NCI-H146 treated with DMSO at 0.1 percent for 48 hours (cell line): ENCODE data around the gene SBNO2.
"Not testable (repeated sequence)": the region's sequence is repeated elsewhere in the genome, so short reads cannot be mapped to it uniquely, and the experiment has no call there.

Source experiments
- DNase-seq: peaks from one replicate; lab custom pipeline; 2025; ENCODE audit not compliant: unreplicated experiment; lab: John Stamatoyannopoulos, UW

Gene SBNO2

DNA sequence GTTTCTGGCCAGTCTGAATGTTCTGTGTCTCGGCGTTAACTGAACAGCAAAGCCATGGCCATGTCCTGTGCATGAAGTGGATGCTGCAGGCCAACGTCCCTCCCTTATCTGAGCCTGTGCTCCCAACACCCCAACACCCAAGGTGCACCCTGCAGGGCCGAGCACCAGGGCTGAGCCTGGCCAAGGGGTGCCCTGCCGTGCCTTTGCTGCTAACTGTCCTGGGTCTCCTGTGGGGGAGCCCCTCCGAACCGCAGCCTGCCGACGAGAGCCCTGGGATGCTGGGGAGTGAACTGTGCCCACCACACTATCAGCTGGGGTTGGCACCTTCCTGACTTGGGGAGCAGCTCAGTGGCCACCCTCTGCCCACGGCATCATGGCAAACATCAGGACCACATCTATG is 52.7 kb downstream of the SBNO2 start:
- DNase-seq: no peak

DNA sequence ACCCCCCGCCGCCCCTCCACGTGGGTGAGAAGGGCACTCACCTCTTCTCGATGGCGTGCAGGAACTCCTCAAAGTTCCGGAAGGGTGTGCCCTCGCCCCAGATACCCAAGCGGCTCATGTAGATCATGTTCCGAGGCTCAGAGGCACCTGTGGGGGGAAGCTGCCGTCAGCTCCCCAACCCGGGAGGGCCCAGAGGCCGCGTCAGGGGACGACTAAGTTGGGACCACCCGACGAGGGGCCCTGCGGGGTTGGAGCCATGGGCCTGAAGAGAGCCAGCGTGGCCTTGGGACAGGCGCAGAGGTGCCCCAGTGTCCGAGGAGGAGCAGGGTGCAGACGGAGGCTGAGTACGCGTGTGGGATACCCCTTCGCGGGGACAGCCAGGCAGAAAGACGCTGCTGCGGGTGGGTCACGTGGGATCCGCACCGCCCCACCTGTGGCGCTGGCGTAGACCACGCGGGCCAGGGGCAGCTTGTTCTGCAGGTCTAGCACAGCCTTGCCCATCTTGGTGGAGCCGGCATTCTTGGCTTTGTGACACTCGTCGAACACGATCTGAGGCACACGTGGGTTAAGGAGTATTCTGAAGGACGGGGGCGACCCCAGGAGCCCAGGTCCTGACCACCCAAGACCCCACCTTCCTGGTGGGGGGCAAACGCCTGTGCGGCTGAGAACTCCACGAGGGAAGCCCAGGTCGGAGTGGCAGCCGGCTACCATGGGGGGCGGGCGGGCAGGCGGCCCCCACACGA is 54.4 kb downstream of the SBNO2 start:
- no peak for DNase-seq

DNA sequence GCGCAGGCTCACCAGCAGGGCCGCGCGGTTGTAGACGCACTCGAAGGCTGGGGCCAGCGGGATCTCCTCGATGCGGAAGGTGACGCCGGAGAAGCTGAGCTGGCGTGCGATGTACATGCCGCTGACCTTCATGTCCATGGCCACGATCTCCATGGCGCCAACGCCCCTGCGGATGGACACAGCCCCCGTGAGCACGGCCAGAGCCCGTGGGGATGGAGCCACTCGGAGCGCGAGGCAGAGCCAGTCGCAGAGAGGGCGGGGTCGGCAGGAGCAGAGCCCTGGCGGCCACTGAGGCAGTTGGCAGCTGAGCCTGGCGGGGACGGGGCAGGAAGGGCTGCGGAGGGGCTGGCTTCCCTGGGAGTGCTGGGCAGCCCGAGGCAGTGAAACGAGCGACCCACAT is 55.1 kb downstream of the SBNO2 start:
- no peak for DNase-seq

DNA sequence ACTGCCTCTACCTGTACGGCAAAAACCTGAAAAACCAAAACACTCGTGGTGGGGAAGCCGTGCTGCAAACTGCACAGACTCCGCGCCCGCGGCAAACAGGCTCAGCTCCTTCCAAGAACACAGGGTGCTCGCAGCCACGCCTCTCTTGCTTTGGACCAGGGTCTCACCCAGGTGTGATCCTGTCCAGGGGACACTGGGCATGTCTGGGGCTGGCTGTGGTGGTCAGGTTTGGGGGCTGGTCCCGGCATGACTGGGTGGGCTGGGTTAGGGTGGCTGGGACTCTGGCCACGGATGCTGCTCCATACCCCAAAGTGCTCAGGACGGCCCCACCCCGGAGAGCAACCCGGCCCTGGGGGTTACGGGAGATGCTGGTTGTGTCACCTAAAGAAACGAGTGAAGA is 56.4 kb downstream of the SBNO2 start:
- no peak for DNase-seq

DNA sequence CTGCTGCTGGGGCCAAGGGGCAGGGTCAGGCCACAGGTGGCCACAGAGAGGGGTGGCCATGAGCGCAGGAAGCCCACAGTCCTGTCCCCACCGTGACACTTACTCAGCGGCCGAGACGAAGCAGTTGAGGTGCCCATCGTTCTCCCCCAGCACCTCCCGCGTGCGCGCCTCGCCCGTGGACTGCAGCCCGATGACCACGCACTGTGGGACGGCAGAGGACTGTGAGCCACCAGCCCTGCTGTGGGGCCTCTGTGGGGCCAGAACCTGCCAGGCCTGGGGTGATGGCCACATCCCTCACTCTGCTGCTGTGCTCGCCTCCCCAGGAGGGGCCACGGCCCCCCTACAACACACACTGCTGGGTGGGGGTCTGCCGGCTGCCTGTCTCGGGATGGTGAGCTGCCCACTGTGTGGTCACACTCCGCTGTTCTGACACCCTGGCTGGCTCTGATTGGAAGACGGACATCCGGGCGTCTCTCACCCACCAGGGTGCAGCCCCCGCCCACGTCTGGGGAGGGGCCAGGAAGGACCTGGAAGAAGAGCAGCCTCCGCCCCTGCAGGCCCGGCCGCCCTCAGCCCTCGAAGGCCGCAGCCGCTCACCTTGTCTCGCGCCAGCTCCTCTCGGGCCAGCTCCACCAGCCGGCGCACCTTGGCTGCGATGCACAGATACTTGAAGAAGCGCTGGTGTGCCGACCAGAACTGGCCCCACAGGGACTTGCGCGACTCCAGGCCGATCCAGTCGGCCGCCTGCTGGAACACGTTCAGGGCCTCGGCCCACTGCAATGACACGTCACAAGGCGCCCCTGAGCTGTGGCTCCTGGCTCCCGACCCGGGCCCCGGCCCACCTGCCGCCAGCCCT is 57.1 kb downstream of the SBNO2 start:
- DNase-seq: no peak

DNA sequence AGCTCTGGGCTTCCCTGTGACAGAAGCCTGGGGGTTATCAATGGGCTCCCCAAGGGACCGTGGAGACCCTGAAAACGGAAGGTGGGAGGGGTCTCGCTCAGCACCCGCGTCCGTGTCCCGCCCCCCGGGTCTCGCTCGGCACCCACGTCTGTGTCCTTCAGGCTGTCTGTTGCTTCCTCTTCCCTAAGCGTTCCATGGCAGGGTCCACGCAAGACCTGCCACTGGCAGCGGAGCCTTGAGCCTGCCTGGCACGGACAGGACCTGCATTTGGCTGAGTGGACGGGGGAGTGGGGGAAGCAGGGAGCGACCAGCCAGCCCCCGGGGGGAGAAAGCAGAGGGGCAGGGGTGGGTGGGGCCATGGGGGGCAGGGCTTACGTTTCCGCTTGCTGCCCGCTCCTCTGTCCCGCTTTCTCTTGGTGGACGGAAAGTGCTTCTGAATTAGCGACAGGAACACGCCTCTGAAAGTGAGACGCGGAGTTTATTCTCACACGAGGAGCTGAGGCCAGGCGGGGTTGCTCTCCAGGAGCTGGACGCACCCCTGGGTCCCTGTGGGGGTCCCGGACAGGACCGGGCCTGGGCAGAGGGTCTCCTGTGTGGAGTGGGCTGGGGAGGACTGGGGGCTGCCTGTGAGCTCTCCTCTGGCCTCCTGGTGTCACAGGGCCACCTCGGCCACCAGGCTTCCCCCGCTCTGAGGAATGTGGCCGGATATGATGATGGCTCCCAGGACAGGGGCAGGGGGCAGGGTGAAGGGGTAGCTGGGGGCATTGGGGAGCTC is 58.2 kb downstream of the SBNO2 start:
- DNase-seq: no peak

DNA sequence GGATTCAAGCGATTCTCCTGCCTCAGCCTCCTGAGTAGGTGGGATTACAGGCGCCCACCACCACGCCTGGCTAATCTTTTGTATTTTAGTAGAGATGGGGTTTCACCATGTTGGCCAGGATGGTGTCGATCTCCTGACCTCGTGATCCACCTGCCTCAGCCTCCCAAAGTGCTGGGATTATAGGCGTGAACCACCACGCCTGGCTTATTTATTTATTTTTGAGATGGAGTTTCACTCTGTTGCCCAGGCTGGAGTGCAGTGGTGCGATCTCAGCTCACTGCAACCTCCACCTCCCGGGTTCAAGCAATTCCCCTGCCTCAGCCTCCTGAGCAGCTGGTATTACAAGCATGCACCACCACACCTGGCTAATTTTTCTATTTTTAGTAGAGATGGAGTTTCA is 59.3 kb downstream of the SBNO2 start:
- not testable (repeated sequence) for DNase-seq

DNA sequence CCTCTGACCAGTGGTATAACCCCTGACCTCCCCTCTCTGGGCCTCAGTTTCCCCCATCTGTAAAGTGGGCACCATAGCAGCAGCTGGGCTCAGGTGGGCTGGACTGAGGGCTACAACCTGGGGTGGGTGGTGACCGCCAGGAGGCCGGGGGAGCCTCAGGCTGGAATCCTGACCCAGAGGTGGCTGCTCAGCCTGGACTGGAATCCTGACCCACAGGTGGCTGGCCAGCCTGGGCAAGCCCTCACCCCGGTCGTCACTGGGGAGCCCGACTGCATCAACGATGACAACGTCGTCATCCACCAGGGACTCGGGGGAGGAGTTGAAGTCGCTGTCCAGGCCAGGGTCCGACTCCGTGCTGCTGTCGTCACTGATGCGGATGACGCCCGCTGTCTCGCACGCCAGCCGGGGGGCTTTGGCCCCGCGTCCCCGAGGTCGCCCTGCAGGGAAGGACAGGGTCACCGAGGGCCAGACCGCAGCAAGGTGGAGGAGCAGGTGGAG is 60.0 kb downstream of the SBNO2 start:
- no peak for DNase-seq

DNA sequence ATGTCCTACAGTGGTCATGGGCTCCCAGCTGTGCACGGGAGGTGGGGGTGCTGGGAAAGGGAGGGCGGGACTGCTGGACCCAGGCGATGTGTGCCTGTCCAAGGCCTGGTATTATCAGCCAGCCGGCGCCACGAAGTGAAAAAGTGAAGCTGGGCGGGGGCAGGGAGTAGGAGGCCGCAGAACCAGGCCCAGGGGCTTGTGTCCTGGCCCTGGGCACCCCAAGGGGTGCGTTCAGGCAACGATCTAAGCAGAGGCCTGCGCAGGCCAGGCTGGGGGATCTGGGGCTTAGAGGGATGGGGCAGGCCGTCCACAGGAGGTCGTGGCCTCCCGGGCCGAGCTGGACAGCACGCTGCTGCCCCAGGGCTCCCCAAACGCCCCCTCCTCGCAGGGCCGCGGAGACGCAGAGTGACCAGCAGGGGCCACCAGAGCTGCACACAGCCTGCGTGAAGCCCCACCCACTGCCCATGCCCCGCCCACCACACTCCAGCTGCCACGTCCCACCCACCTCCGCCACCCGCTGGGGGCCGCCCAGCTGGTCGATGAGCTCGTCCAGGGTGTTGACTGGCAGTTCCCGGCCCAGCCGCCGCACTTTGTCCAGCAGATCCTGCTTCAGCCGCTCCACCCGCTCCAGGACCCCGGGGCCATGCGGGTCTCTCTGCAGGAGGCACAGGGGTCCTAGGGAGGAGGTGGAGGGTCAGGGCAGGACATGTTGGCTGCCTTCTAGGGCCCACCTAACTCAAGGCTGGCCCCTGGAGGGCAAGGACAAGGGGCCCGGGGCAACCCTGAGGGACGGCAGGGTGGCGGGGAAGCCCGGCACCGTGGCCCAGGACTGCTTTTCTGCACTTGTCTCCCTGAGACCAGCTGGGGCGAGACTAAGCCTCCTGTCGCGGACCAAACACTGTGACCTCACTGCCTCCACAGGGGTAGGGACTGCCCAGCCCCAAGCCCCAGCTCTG is 60.8 kb downstream of the SBNO2 start:
- DNase-seq: peak; percentile 52

DNA sequence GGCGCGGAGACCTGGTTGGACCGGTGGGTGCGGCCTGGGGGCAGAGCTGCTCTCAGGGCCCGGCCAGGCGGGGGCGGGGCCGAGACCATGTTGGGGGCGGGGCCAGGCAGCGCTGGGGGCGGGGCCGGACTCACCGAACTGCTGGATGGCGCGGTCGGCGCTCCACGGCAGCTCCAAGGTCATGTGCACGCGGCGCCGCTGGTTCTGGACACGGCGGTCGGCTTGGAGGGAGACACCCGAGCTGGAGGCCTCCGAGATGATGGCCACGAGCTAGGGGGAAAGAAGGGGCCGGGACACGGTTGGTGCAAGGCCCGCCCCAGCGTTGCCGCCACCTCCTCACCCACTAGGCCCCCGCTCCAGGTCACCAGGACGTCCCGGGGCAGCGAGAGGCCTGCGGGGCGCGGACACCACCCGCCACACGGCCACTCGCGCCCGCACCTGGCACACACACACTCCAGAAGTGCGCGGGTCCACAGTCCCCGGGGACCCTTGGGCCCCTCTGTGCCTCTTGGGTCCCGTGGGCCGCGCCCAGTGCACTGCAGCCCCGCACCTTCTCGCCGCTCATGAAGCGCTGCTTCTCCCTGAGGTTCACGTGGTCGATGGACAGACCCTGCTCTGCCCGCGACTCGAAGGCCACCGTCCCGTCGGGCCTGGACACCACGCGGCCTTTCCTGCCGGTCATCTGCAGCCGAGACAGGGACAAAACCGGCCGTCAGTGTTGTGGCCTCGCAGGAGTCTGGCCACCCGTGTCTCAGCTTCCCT is 61.6 kb downstream of the SBNO2 start:
- DNase-seq: no peak

DNA sequence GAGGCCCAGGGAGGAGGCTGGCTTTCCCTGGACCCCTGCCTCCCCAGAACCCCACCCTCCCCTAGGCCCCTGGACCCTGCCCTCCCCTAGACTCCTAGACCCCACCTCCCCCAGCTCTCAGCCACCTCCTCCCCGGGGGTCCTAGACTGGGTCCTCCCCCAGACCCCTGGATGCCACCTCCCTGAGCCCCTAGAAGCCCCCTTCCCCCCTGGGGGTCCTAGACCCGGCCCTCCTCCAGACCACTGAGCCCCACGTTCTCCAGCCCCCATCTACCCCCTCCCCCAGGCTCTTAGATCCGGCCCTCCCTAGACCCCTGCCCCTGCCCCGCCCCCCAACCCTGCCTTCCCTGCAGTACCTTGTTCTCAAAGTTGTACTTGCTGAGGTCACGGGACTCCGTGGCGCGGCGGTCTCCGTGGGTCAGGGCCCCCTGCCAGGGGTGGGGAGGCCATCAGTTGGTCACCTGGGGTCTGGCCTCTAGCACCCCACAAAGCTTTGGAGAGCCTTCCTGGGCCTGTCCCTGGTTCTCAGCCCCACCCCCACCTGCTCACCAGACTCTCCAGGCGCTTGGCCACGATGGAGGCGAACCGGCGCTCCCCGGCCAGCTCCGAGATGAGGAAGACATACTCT is 62.3 kb downstream of the SBNO2 start:
- no peak for DNase-seq

DNA sequence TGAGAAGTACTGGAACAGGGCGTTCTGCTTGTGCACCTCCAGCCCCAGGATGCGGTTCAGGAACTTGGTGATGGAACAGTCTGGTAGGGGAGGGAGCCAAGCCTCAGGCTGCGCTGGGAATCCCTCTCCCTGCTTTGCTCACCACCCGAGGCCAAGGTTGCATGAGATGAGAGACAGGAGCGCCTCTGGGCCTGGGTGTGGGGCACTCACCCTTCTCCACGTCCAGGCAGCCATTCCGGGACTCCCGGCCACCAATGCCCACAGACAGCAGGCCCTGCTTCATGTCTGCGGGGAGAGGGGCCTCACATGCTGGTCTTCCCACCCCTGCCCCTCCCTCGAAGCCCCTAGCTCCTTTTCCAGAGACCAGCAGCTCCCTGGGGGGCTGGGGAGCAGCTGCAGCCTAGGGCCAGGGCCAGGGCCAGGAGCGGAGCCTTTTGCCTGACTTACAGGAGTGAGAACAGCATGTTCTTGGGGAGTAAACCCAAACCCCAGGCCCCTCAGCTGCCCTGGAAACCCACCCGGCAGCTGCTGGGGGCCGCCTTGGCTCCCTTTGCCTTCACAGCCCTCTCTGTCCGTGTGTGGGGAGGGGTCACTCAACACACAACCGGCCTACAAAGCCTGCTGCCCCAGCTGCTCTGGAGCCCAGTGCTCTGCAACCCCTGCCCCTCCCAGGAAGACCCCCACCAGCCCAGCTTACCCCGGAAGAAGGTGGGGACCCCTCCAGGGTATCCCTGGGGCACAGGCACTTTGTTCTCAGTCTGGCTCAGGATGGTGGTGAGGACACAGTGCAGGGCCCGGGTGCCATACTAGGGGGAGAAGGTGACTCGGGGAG is 63.0 kb downstream of the SBNO2 start:
- no peak for DNase-seq

DNA sequence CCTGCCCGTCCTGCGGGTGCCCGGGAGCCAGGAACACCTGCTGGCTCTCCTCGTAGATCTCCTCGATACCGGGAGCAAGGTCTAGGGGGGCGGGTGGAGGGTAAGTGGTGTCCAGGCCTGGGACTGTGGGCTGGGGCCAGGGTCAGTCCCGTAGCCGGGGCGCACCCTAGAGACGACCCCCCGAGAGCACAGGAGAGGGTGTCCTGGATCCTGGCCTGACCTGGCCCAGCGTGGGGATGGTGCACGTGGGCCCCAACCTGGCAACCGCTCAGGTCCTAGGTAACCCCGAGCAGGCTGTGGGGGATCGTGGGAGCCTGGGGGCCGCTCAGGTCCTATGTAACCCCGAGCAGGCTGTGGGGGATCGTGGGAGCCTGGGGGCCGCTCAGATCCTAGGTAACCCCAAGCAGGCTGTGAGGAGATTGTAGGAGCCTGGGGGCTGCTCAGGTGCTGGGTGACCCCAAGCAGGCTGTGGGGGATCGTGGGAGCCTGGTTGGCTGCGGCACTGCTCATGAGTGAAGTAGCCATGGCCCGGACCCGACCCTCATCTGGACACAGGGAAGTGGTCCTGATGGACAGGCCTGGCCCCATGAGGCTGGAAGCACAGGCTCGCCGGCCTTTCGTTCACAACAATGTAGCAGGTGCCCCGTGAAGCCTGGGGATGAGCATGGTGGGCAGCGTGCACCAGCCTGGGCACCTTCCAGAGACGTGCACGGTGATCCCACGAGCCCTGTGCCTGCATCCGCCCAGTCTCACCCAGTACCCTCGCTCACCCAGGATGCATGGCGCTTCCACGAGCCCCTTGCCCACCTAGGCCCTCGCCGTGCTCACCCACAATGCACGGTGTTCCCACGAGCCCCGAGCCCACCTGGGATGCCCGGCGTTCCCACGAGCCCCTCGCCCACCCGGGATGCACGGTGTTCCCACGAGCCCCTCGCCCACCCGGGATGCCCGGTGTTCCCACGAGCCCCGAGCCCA is 64.1 kb downstream of the SBNO2 start:
- DNase-seq: no peak

DNA sequence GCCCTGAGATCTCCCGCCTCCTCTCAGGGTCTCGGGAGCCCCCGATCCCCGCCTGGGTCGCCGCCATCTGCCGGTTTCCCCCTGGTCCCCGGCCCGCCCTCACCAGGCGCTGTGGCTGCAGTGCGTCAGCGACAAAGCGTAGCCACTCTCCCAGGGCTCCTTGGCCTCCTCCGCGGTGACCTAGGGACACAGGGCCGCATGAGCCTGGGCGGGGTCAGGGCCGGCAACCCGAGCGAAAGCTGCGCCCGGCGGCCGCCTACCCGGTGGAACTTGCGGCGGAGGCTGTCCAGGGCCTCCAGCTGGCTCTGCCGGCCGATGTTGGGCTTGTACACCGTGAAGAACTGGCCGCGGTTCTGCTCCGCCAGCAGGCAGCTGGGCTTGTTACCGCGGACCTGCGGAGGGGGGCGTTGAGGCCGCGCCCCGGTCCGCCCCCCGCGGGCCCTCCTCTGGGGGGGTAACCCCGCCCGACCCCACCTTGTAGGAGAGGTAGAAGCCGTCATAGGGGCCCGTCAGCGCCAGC is 65.0 kb downstream of the SBNO2 start:
- DNase-seq: no peak

DNA sequence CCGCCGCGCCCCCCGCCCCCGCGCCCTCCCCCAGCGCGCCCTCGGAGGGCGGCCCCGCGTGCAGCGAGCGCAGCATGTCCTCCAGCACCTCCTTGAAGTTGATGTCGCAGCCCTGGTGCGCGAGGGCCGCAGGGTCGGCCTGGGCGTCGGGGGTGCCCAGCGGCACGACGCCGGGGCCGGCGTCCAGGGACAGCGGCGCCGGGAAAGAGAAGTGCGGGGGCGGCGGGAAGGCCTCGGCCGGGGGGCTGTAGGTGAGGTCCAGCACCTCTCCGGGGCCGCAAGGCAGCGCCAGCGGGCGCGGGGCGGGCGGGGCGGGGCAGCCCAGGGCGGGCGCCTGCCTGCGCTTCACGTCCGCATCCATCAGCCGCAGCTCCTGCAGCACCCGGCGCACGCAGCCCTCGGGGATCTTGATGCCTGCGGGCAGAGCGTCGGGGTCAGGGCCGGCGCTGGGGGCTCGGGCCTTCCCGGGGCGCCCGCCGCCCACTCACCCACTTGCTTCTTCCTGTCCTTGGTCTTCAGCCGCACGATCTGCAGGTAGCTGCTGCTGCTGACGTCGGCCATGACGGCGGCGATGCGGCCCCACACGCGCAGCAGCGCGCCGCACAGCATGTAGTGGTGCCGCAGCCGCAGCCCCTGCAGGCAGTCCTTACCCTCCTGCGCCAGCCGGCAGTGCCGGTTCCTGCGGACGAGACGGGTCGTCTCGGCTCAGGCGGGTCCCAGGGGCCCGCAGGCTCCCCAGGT is 65.6 kb downstream of the SBNO2 start:
- no peak for DNase-seq

DNA sequence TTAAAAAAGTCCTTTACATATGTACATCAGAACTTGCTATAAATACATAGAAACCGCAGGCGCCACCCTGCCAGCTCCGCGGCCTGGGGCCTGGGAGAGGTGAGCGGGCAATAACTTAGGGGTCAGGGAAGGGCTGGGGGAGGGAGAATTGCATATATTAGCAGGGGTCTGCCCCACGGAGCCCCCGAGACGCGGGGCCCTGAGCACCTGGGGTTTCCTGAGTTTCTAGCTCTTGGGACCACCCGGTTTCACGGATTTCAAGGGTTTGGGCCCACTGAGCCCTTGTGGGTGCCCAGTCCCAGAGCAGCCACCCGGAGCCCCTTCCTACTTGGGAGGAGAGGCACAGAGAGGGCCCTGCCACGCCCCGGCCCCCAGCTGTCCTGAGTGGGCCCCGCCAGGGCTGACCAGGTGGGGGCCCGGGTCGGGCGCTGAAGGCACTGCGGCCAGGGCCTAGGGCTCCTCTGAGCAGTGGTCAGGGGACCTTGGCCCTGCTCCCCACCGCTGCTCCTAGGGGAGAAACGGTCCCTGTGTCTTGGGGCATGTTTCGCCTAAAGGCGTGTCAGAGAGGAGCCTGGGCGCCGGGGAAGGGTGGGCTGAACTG is 66.3 kb downstream of the SBNO2 start:
- no peak for DNase-seq
